Cardiac muscle cell (in vitro differentiated cells and primary cell): ENCODE results near the gene TSPEAR. TPM values are rescaled to one million over a fixed set of nuclear protein-coding genes. Genes with fewer than 3 reads are reported as not detected.

ENCODE experiments used
- DNase-seq, 2 donors: peaks; one replicate each; pipeline versions ENCODE4 v3.0.0 to v3.0.0-alpha.2; 2010 to 2017; ENCODE audit warnings: low read depth in 1 of 2, low spot score in 1 of 2
- H3K27ac ChIP-seq: fragments of 200-600 bp; sonication (generic); 2 replicates; pipeline ENCODE4 v1.5.1; 2016
- H3K27me3 ChIP-seq: fragments of 200-600 bp; sonication (generic); 2 replicates; pipeline ENCODE4 v1.6.0; 2016; ENCODE audit warnings: control low read depth
- H3K36me3 ChIP-seq: fragments of 200-600 bp; sonication (generic); 2 replicates; pipeline ENCODE4 v1.5.1; 2016; ENCODE audit warnings: control low read depth
- H3K4me1 ChIP-seq: fragments of 200-600 bp; sonication (generic); 2 replicates; pipeline ENCODE4 v1.8.1; 2017; ENCODE audit warnings: low read depth, mild to moderate bottlenecking, mixed run types
- H3K4me3 ChIP-seq: fragments of 200-600 bp; sonication (generic); 2 replicates; pipeline ENCODE4 v1.5.1; 2016; ENCODE audit warnings: mild to moderate bottlenecking
- H3K9me3 ChIP-seq: fragments of 200-600 bp; sonication (generic); 2 replicates; pipeline ENCODE4 v1.5.1; 2017; ENCODE audit warnings: low read depth, mild to moderate bottlenecking, control low read depth
- CTCF ChIP-seq: IDR thresholded peaks from 2 replicates; pipeline ENCODE4 v1.5.1; 2012; ENCODE audit warnings: low read depth, mild to moderate bottlenecking, low read length
- polyA plus RNA-seq: library from polyadenylated mRNA; unstranded; fragments of >200 nt; fragmentation: Nextera tagmentation; extraction: Ambion mirVana; gene quantifications from 2 replicates; pipeline ENCODE4 v1.2.1, GENCODE V29; 2016
- total RNA-seq: library from RNA; depleted of rRNA; stranded (reverse); fragments of >200 nt; gene quantifications from 2 replicates; pipeline ENCODE4 v1.2.3, GENCODE V29; 2016

Gene TSPEAR
- total RNA-seq = 2.8 and 3.2 TPM in 2 replicates
- polyA plus RNA-seq = 3.4 and 5.3 TPM in 2 replicates

DNA sequence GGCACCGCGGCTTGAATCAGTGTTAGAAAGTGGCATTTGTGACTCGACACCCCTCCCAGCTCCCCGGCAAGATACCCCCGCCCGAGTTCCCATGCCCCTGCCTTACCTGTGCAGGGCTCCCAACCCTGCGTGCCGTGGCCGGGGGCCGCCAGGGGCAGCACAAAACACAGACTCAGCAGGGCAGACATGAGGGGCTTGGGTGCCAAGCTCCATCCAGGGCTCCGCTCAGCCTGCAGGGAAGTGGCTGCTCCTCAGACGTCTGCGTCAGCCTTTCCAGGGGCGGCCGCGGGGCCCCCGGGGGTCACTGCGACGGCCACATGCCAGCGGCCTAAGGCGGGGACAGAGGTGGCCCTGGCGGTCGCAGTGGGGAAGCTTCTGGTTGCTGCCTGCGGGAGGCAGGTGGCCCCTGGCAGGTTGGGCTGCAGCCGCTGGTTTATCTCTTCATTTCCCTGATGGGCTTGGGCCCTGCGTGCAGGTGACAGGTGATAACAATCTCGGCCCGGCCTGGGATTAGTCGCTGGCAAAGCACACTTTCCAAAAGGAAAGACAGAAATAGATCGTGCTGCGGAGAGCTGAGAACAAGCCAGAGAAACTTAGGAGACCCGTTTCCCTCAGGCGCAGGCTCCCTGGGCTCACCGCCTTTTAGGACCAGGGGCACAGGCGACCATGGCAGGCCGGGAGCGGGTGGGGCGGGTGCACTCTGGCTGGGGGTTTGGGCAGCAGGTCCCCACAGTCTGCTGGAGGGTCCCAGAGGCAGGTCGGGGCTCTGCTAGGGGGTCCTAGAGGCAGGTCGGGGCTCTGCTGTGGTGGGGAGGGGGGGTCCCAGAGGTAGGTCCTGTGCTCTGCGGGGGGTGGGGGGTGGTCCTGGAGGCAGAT is at the start of gene TSPEAR:
TSPEAR (minus strand) TSS at position 246 of the 876 bp plus-strand sequence; CDS start at position 188, 58 bp downstream.
- no peak for TF ChIP-seq CTCF
- Histone ChIP-seq H3K9me3 (no peaks in the 10 kb centered on the region), H3K27me3 (peaks cover 89% of the 10 kb centered on the region), H3K4me1 (peaks cover 32% of the 10 kb centered on the region), H3K27ac (no peak within 1 kb of the TSS), H3K4me3 (peak within 1 kb of the TSS; percentile 11), H3K36me3 (no peaks in the 10 kb centered on the region)
- DNase-seq = peak in 1 of 2 donors; percentile 68

- H3K27ac ChIP-seq = no peak overlapping the region
- H3K36me3 ChIP-seq = no peaks in the 10 kb centered on the region
- no peak for TF ChIP-seq CTCF
- no peak for DNase-seq
- no peaks in the 10 kb centered on the region for H3K4me1 ChIP-seq
- no peak overlapping the region for H3K4me3 ChIP-seq
- no peaks in the 10 kb centered on the region for H3K27me3 ChIP-seq
- H3K9me3 ChIP-seq = no peaks in the 10 kb centered on the region
These were observed 49.0 kb upstream of the TSPEAR start for GRCh38 chr21:44760376-44760775.

- TF ChIP-seq CTCF = no peak
- H3K9me3 ChIP-seq = no peaks in the 10 kb centered on the region
- H3K27ac ChIP-seq = no peak overlapping the region
- no peaks in the 10 kb centered on the region for H3K27me3 ChIP-seq
- no peaks in the 10 kb centered on the region for H3K36me3 ChIP-seq
- no peak for DNase-seq
- no peaks in the 10 kb centered on the region for H3K4me1 ChIP-seq
- no peak overlapping the region for H3K4me3 ChIP-seq
These were observed 48.4 kb upstream of the TSPEAR start for GRCh38 chr21:44759628-44760285.

GRCh38 chr21:44758781-44759627 is 47.6 kb upstream of the TSPEAR start:
- Histone ChIP-seq H3K4me3 (no peak overlapping the region), H3K4me1 (no peaks in the 10 kb centered on the region), H3K27ac (no peak overlapping the region), H3K9me3 (no peaks in the 10 kb centered on the region), H3K36me3 (no peaks in the 10 kb centered on the region), H3K27me3 (no peaks in the 10 kb centered on the region)
- DNase-seq = no peak
- TF ChIP-seq CTCF = no peak

DNA sequence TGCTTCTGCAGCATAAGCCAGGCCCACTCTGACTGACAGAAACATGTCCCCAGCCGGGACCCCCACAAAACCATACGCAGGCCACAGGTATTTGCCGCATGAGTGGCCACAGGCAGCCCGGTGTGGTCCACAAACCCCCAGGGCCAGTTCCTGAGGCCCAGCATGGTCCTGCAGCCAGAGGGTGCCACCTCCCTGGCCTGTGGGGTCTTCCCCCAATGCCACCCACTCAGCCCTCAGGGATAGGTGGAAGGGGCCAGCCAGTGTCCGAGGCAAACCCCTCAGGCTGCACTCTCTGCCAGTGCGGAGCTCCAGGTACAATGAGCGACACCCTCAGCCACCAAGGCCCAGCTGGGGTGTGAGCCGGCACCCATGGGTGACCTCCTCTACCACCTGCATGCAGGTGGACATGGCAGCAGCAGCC is 46.8 kb upstream of the TSPEAR start:
- no peak for DNase-seq
- H3K4me1 ChIP-seq = no peaks in the 10 kb centered on the region
- H3K4me3 ChIP-seq = no peak overlapping the region
- H3K27ac ChIP-seq = no peak overlapping the region
- no peaks in the 10 kb centered on the region for H3K9me3 ChIP-seq
- H3K27me3 ChIP-seq = no peaks in the 10 kb centered on the region
- no peak for TF ChIP-seq CTCF
- no peaks in the 10 kb centered on the region for H3K36me3 ChIP-seq
